Cerebellar nuclear complex (tissue), 1 donor: ENCODE data around the gene ZNF423.

Experiments used
- DNase-seq, 2 experiments: peaks; one replicate each; lab custom pipeline; 2025; lab: John Stamatoyannopoulos, UW

ZNF423 gene

GRCh38 chr16:49663081-49664065 lies 192.5 kb downstream of the ZNF423 start:
- DNase-seq = no peak

DNA sequence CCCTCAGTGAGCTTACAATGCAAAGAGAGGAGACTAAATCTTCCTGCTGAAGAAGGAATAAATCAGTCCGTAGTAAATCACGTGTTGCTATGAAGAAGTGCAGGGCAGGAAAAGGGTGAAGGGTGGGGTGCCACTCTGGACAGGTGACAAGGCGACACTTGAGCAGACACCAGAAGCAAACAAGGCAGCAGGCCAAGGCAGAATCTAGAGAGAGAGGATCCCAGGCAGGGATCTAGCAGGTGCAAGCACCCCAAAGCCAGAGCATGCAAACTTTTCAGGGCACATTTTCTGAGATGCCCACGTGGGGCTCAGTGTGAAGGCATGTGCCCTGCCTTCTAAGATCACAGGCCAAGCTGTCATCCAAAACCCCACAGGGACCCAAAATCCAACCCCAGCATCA lies 193.3 kb downstream of the ZNF423 start:
- no peak for DNase-seq

- no peak for DNase-seq
These were observed 194.3 kb downstream of the ZNF423 start for GRCh38 chr16:49661465-49662187.

DNA sequence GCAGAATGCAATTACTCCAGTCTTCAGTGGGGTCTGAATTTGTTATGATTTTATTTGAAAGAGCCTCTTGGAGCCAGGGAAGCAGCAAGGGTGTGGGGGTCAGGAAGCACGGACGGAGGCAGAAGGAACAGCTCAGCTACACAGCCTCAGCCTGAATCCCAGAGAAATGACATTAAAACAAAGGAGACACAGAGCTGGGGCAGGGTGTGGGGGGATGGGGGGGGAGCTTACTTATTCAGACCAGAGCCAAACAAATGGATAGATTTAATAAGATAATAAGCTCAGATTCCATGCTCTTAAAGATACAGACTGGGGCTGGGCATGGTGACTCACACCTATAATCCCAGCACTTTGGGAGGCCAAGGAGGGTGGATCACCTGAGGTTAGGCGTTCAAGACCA lies 195.3 kb downstream of the ZNF423 start:
- DNase-seq = no peak

DNA sequence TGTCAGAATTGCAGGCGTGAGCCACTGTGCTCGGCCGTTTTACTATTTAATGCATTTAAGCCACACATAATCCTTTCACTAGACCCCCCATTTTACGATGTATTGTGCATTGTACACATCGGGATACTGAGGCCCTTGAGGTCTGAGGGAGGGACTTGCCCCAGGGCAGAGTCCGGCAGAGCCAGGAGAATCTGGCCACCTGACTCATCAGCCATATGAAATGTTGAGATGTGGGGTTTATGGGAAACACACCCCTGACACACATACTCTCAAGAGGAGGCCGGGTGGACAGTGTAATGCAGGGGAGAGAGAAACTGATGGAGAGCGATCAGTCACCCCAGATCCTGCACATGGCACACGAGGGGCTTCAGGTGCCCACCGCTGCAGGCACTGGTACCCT lies 196.6 kb downstream of the ZNF423 start:
- no peak for DNase-seq

DNA sequence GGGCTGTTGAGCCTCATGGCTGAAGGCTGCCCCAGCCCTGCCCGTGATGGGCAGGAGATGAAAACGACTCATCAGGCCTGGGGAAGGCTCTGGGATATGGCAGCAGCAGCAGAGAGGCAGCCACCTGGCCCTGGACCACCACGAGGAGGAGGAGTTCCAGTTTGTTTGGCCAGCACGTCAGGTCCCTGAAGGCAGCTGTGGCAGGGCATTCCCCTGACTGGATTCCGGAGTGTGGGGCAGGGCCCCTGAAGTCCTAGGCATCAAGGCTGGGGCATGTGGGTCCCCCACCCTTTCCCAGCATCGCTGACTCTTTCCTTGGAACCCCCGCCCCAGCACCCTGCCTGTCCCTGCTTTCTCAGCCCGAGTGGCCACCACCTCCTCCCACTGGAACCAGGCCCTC lies 197.4 kb downstream of the ZNF423 start:
- no peak for DNase-seq

GRCh38 chr16:49657736-49658465 lies 198.0 kb downstream of the ZNF423 start:
- DNase-seq = no peak

DNA sequence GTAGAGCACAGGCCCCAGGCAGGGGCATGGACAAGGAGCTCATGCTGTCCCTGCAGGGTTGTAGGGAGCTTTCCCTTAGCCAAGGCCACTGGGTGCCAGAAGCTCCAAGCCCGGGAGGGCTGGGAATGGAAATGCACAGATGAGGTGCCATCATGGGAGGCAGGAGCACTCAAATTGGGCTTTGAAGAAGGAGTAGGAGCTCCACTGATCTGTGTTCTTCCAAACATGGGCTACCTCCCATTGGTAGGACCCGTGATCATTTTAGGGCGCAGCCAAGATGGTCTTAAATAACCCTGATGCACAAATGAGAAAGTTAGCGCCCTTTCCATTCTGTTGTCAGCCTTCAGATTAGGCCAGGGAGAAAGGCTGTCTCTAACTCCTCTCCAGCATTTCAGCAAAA lies 201.5 kb downstream of the ZNF423 start:
- no peak for DNase-seq

GRCh38 chr16:49653577-49653976 lies 202.3 kb downstream of the ZNF423 start:
- no peak for DNase-seq

GRCh38 chr16:49653173-49653570 lies 202.7 kb downstream of the ZNF423 start:
- no peak for DNase-seq

- no peak for DNase-seq
These were observed 203.3 kb downstream of the ZNF423 start for GRCh38 chr16:49652456-49653172.

GRCh38 chr16:49651996-49652395 lies 203.9 kb downstream of the ZNF423 start:
- no peak for DNase-seq

DNA sequence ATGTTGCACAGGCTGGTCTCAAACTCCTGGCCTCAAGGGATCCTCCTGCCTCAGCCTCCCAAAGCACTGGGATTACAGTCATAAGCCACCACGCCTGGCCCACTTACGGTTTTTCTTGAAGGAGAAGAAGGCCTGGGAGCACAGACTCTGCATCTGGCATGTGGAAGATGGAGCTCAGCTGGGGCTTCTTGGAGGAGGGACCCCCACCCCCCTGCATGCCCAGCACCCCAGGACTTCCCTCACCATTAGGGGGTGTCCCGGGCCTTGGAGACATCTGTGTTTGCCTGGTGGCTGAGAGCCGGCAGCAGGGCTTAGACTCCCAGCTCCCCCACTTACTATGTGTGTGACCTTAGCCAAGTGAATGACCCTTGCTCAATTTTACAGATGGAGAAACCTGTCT lies 204.7 kb downstream of the ZNF423 start:
- no peak for DNase-seq

DNA sequence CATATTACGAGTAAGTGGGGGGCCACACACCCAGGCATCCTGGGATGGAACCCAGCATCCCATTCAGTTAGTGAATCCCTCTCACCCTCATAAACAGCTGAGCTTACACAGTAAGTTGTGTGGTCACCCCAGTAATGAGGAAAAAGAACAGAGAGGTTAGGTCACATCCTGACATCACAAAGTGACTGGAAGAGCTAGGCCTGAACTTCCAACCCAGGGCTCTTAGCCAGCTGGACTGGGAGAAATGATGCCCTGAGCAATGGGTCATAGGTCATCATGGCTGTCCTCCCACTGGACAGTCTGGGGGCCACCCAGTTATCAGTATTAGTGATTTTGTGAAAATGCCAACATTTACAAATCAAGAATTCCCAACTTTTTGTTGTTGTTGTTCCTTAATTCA lies 205.3 kb downstream of the ZNF423 start:
- no peak for DNase-seq

GRCh38 chr16:49649013-49649765 lies 206.7 kb downstream of the ZNF423 start:
- DNase-seq = no peak

DNA sequence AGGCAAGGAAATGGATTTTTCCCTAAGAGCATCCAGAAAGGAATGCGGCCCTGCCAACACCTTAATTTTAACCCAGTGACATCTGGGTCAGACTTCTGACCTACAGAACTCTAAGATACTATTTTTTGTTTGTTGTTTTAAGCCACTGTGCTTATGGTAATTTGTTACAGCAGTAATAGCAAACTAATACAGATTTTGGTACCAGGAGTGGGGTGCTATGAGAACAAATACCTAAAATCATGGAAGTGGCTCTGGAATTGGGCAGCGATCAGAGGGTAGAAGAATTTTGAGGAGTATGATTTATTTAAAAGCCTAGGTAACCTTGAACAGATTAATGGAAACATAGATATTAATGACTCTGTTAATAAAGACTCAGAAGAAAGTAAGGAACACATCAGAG lies 208.2 kb downstream of the ZNF423 start:
- no peak for DNase-seq

GRCh38 chr16:49645263-49645662 lies 210.6 kb downstream of the ZNF423 start:
- DNase-seq = no peak

- DNase-seq = no peak
These were observed 211.8 kb downstream of the ZNF423 start for GRCh38 chr16:49644145-49644463.

DNA sequence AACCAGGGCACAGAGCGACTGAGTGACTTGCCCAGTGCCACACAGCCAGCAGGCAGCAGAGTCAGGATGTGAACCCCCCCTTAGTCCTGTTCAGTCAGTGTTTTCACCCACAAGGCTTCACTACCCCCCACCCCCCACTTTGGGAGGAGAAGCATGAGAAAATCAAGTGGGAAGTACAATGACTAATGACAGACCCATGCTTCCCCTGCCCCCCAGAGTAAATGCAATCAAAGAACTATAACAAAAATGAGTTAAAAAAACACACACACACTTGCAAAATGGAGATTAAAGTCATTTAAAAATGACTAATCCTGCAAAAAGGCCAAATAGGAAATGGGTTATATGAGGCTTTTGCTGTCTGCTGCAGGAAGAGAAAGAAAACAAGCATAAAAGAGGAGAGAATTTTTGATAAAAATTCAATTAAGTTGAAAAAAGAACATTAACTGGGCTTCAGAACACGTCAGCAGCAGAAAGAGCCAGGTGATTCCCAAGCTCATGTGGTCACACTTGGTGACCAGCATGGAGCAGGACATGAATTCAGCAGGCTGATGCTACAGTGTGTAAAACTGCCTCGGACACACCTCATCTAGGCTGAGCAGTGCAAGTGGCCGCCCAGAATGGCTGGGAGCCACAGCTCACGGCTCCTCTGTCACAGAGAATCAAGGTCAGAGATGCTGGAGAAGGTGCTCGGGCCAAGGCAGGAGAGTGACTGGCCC lies 212.3 kb downstream of the ZNF423 start:
- no peak for DNase-seq

GRCh38 chr16:49641250-49641649 lies 214.7 kb downstream of the ZNF423 start:
- no peak for DNase-seq

- DNase-seq = no peak
These were observed 215.3 kb downstream of the ZNF423 start for GRCh38 chr16:49640581-49640980.
